C4-2B (cell line): ENCODE data around the gene TSPAN18.

Experiments used
- CTCF ChIP-seq: fragments of 450-650 bp; conservative IDR thresholded peaks from 2 replicates; pipeline ENCODE4 v1.5.1; 2017; ENCODE audit warnings: mild to moderate bottlenecking
- ZFX ChIP-seq: fragments of 450-650 bp; IDR thresholded peaks from 2 replicates; pipeline ENCODE4 v1.6.1; 2017

GRCh38 chr11:44863231-44863630, 136.5 kb downstream of the TSPAN18 start:
- no peak for TF ChIP-seq CTCF
- TF ChIP-seq ZFX: no peak
